Bronchial epithelial cell (primary cell): Measurements from ENCODE around the gene CNIH1. TPM values are rescaled to one million over a fixed set of nuclear protein-coding genes. Genes with fewer than 3 reads are reported as not detected.

Experiments used
- DNase-seq: peaks from one replicate; pipeline ENCODE4 v3.0.0-alpha.2; 2010; ENCODE audit warnings: low read depth
- FAIRE-seq: peaks from 2 replicates; lab custom pipeline; 2011; peaks lifted over from hg19 to GRCh38; lab: Jason Lieb, UNC
- H3K27me3 ChIP-seq: 2 replicates; pipeline ENCODE4 v1.5.1; 2011; ENCODE audit warnings: low read length; ENCODE audit not compliant: control insufficient read depth, insufficient read depth
- H3K36me3 ChIP-seq: 2 replicates; pipeline ENCODE4 v1.5.1; 2011; ENCODE audit warnings: low read length; ENCODE audit not compliant: control insufficient read depth, insufficient read depth
- H3K4me3 ChIP-seq: 2 replicates; pipeline ENCODE4 v1.5.1; 2011; ENCODE audit warnings: mild to moderate bottlenecking, low read depth, low read length, control low read depth
- total RNA-seq: library from RNA; depleted of rRNA; stranded (reverse); fragments of >200 nt; gene quantifications from 2 replicates; pipeline ENCODE4 v1.2.1, GENCODE V29; 2014
- TF ChIP-seq, protein P1 (sequence below): IDR thresholded peaks from 2 replicates; pipeline ENCODE4 v1.5.1; 2011; ENCODE audit warnings: mild to moderate bottlenecking, moderate library complexity, low read length, control low read depth, inconsistent platforms; ENCODE audit not compliant: insufficient read depth, severe bottlenecking

CNIH1 gene
- total RNA-seq, 1 donor from 2014 or later, result 125 TPM

GRCh38 chr14:54374117-54374884 is 66.9 kb downstream of the CNIH1 start:
- DNase-seq (no peak), FAIRE-seq (no peak)
- Histone ChIP-seq H3K4me3 (no peak overlapping the region), H3K36me3 (no peaks in the 10 kb centered on the region), H3K27me3 (peaks cover 1% of the 10 kb centered on the region)
- TF ChIP-seq, protein P1, sequence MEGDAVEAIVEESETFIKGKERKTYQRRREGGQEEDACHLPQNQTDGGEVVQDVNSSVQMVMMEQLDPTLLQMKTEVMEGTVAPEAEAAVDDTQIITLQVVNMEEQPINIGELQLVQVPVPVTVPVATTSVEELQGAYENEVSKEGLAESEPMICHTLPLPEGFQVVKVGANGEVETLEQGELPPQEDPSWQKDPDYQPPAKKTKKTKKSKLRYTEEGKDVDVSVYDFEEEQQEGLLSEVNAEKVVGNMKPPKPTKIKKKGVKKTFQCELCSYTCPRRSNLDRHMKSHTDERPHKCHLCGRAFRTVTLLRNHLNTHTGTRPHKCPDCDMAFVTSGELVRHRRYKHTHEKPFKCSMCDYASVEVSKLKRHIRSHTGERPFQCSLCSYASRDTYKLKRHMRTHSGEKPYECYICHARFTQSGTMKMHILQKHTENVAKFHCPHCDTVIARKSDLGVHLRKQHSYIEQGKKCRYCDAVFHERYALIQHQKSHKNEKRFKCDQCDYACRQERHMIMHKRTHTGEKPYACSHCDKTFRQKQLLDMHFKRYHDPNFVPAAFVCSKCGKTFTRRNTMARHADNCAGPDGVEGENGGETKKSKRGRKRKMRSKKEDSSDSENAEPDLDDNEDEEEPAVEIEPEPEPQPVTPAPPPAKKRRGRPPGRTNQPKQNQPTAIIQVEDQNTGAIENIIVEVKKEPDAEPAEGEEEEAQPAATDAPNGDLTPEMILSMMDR, result no peak

Other genes with a start within 250 kb of the CNIH1 start
- 3.7 and 15.4 TPM in 2 replicates for gene CDKN3, start 44.4 kb downstream of the CNIH1 start, total RNA-seq
- gene GMFB, start 47.6 kb upstream of the CNIH1 start, total RNA-seq, result 55.0 and 74.5 TPM in 2 replicates
- gene CGRRF1, start 68.5 kb upstream of the CNIH1 start, total RNA-seq, result 19.7 and 20.6 TPM in 2 replicates
- gene SAMD4A, start 125.8 kb upstream of the CNIH1 start, total RNA-seq, result 12.9 and 13.4 TPM in 2 replicates